Muscle of leg (tissue), 11 donors: ENCODE results near the gene NFATC2. TPM values are rescaled to one million over a fixed set of nuclear protein-coding genes. Genes with fewer than 3 reads are reported as not detected.

Source experiments
- DNase-seq: peaks from one replicate; pipeline ENCODE4 v3.0.0; 2013
- H3K27ac ChIP-seq: one replicate; pipeline ENCODE4 v1.5.1; 2013; ENCODE audit warnings: mild to moderate bottlenecking, low read length, control low read depth
- H3K27me3 ChIP-seq: one replicate; pipeline ENCODE4 v1.6.1; 2013; ENCODE audit warnings: low read length; ENCODE audit not compliant: control insufficient read depth, insufficient read depth
- H3K36me3 ChIP-seq: one replicate; pipeline ENCODE4 v1.6.1; 2013; ENCODE audit warnings: low read length; ENCODE audit not compliant: control insufficient read depth, insufficient read depth
- H3K4me1 ChIP-seq: one replicate; pipeline ENCODE4 v1.6.1; 2013; ENCODE audit warnings: low read length; ENCODE audit not compliant: control insufficient read depth, insufficient read depth
- H3K4me3 ChIP-seq: one replicate; pipeline ENCODE4 v1.5.1; 2013; ENCODE audit warnings: low read length, control low read depth
- H3K9me3 ChIP-seq: replicated peaks from 2 replicates; pipeline ENCODE4 v1.6.1; 2013; ENCODE audit warnings: low read depth, low read length; ENCODE audit not compliant: control insufficient read depth
- WGBS: methylation state at CpG from one replicate; pipeline ENCODE4 v1.1.5; 2013; ENCODE audit warnings: missing lambda C conversion rate; ENCODE audit not compliant: insufficient coverage; 5-methylcytosine and 5-hydroxymethylcytosine counted together
- polyA plus RNA-seq, 8 donors: library from polyadenylated mRNA; unstranded; fragments of 120-200 nt; gene quantifications; one replicate each; pipeline versions ENCODE4 v1.2.1 to v1.2.3, GENCODE V29; 2013; ENCODE audit warnings: inconsistent platforms in 1 of 8, low replicate concordance in 1 of 8; ENCODE audit not compliant: insufficient read length in 8 of 8, insufficient read depth in 1 of 8
- total RNA-seq: library from RNA; stranded (reverse); fragments of 120-200 nt; gene quantifications from one replicate; pipeline ENCODE4 v1.2.4, GENCODE V29; 2013

Gene NFATC2
- total and polyA plus RNA-seq, 9 donors, result 3.8 to 8.3 (median 5.7) TPM

GRCh38 chr20:51508780-51509179 is 33.7 kb downstream of the NFATC2 start:
- Histone ChIP-seq H3K4me1 (peaks cover 26% of the 10 kb centered on the region), H3K4me3 (no peak overlapping the region), H3K27ac (no peak overlapping the region), H3K27me3 (no peaks in the 10 kb centered on the region), H3K36me3 (peaks cover 8% of the 10 kb centered on the region), H3K9me3 (no peaks in the 10 kb centered on the region)
- 90% methylated on average over 7 of the region's 7 CpGs for WGBS
- no peak for DNase-seq

- Histone ChIP-seq H3K27me3 (no peaks in the 10 kb centered on the region), H3K27ac (no peak overlapping the region), H3K9me3 (no peaks in the 10 kb centered on the region), H3K4me3 (no peak overlapping the region), H3K36me3 (peaks cover 5% of the 10 kb centered on the region), H3K4me1 (peaks cover 26% of the 10 kb centered on the region)
- 77% methylated on average over 9 of the region's 17 CpGs for WGBS
- no peak for DNase-seq
Measured at GRCh38 chr20:51508158-51508557, 34.4 kb downstream of the NFATC2 start.

- Histone ChIP-seq H3K4me3 (no peak overlapping the region), H3K27me3 (no peaks in the 10 kb centered on the region), H3K36me3 (peaks cover 5% of the 10 kb centered on the region), H3K27ac (no peak overlapping the region), H3K9me3 (no peaks in the 10 kb centered on the region), H3K4me1 (peaks cover 24% of the 10 kb centered on the region)
- no peak for DNase-seq
- WGBS, result 67% methylated on average over 13 of the region's 19 CpGs
Measured at GRCh38 chr20:51507216-51508036, 35.1 kb downstream of the NFATC2 start.

- Histone ChIP-seq H3K9me3 (no peaks in the 10 kb centered on the region), H3K27me3 (no peaks in the 10 kb centered on the region), H3K36me3 (peaks cover 4% of the 10 kb centered on the region), H3K4me3 (no peak overlapping the region), H3K27ac (no peak overlapping the region), H3K4me1 (peaks cover 22% of the 10 kb centered on the region)
- 80% methylated on average over 8 of the region's 18 CpGs for WGBS
- no peak for DNase-seq
Measured at GRCh38 chr20:51506527-51507215, 35.8 kb downstream of the NFATC2 start.

GRCh38 chr20:51505566-51505965 is 37.0 kb downstream of the NFATC2 start:
- no peaks in the 10 kb centered on the region for H3K9me3 ChIP-seq
- peaks cover 30% of the 10 kb centered on the region for H3K4me1 ChIP-seq
- no peak for DNase-seq
- peaks cover 5% of the 10 kb centered on the region for H3K36me3 ChIP-seq
- 87% methylated on average over 9 of the region's 12 CpGs for WGBS
- no peak overlapping the region for H3K27ac ChIP-seq
- no peak overlapping the region for H3K4me3 ChIP-seq
- no peaks in the 10 kb centered on the region for H3K27me3 ChIP-seq

GRCh38 chr20:51503376-51503775 is 39.1 kb downstream of the NFATC2 start:
- DNase-seq, result no peak
- Histone ChIP-seq H3K9me3 (no peaks in the 10 kb centered on the region), H3K27ac (no peak overlapping the region), H3K36me3 (peaks cover 7% of the 10 kb centered on the region), H3K4me1 (peaks cover 27% of the 10 kb centered on the region), H3K27me3 (no peaks in the 10 kb centered on the region), H3K4me3 (no peak overlapping the region)
- 93% methylated on average over 3 of the region's 4 CpGs for WGBS

GRCh38 chr20:51500936-51501335 is 41.6 kb downstream of the NFATC2 start:
- Histone ChIP-seq H3K9me3 (no peaks in the 10 kb centered on the region), H3K4me1 (peaks cover 26% of the 10 kb centered on the region), H3K4me3 (no peak overlapping the region), H3K36me3 (peaks cover 7% of the 10 kb centered on the region), H3K27me3 (no peaks in the 10 kb centered on the region), H3K27ac (no peak overlapping the region)
- WGBS, result 80% methylated on average over 1 of the region's 1 CpG
- no peak for DNase-seq

GRCh38 chr20:51500311-51500710 is 42.2 kb downstream of the NFATC2 start:
- peaks cover 31% of the 10 kb centered on the region for H3K4me1 ChIP-seq
- no peak for DNase-seq
- H3K27ac ChIP-seq, result no peak overlapping the region
- peaks cover 7% of the 10 kb centered on the region for H3K36me3 ChIP-seq
- H3K27me3 ChIP-seq, result no peaks in the 10 kb centered on the region
- H3K4me3 ChIP-seq, result no peak overlapping the region
- no peaks in the 10 kb centered on the region for H3K9me3 ChIP-seq
- no CpG with 5 or more reads among the region's 3 CpGs for WGBS

GRCh38 chr20:51498765-51499540 is 43.6 kb downstream of the NFATC2 start:
- H3K9me3 ChIP-seq, result no peaks in the 10 kb centered on the region
- WGBS, result 92% methylated on average over 10 of the region's 11 CpGs
- peaks cover 39% of the 10 kb centered on the region for H3K4me1 ChIP-seq
- DNase-seq, result no peak
- no peaks in the 10 kb centered on the region for H3K27me3 ChIP-seq
- no peak overlapping the region for H3K4me3 ChIP-seq
- H3K36me3 ChIP-seq, result peaks cover 7% of the 10 kb centered on the region
- H3K27ac ChIP-seq, result no peak overlapping the region
